Colonic mucosa (tissue), 4 donors: ENCODE measurements around the gene RAPGEF6. TPM values are rescaled to one million over a fixed set of nuclear protein-coding genes. Genes with fewer than 3 reads are reported as not detected.

Experiments used
- DNase-seq: peaks from one replicate; pipeline ENCODE4 v3.0.0-alpha.2; 2020
- H3K27ac ChIP-seq: fragments of 200-600 bp; one replicate; pipeline ENCODE4 v1.8.0; 2021
- H3K27me3 ChIP-seq: fragments of 200-600 bp; one replicate; pipeline ENCODE4 v1.8.0; 2021
- H3K36me3 ChIP-seq: fragments of 200-600 bp; one replicate; pipeline ENCODE4 v1.8.0; 2021
- H3K4me1 ChIP-seq: fragments of 200-600 bp; one replicate; pipeline ENCODE4 v1.8.0; 2021; ENCODE audit warnings: mild to moderate bottlenecking
- H3K4me3 ChIP-seq: fragments of 200-600 bp; one replicate; pipeline ENCODE4 v1.8.0; 2021
- H3K9ac ChIP-seq, 2 donors: one replicate each; pipeline ENCODE4 v1.7.0; 2013; ENCODE audit warnings: control low read depth in 2 of 2, low read depth in 2 of 2, low read length in 2 of 2
- H3K9me3 ChIP-seq: fragments of 200-600 bp; one replicate; pipeline ENCODE4 v1.8.0; 2021
- CTCF ChIP-seq: fragments of 200-600 bp; IDR thresholded peaks from one replicate; pipeline ENCODE4 v1.8.0; 2022; ENCODE audit warnings: antibody characterized with exemption, mild to moderate bottlenecking
- intact Hi-C: fragments of 100-400 bp; cut with DNase I; formaldehyde crosslinking; loops from one replicate; pipeline ENCODE4 v1.14.1; 2022
- total RNA-seq, 2 donors: library from RNA; stranded (reverse); fragmentation: NEBNext Ultra II Directional in 1 of 2; extraction: Animal tissue kit (Norgen Biotek cat#: 25700) in 1 of 2; gene quantifications; one replicate each; pipeline ENCODE4 v1.2.1, GENCODE V29; 2021
- donor health status: healthy.
- donor health status: DM: no; HTN: no; CAD: no.
- donor health status: DM: no; HTN: no; CAD: no.

RAPGEF6 gene
- total RNA-seq, result 10 to 100 TPM; 14.9 to 16.2 TPM

GRCh38 chr5:131634996-131635683, at the start of gene RAPGEF6:
Gene RAPGEF6, minus strand, starts transcription at chr5:131635229. Its CDS starts 199 bp downstream, at chr5:131635030.
- peak within 1 kb of the TSS; percentile 100 for H3K27ac ChIP-seq

GRCh38 chr5:131684595-131684994, 49.6 kb upstream of the RAPGEF6 start:
- H3K9me3 ChIP-seq, result no peaks in the 10 kb centered on the region
- no peak overlapping the region for H3K4me3 ChIP-seq
- no peak for DNase-seq
- H3K27ac ChIP-seq, result no peak overlapping the region
- TF ChIP-seq CTCF, result no peak
- no peak overlapping the region for H3K9ac ChIP-seq
- H3K4me1 ChIP-seq, result no peaks in the 10 kb centered on the region
- intact Hi-C loops, result no loop called here
- H3K27me3 ChIP-seq, result no peaks in the 10 kb centered on the region
- H3K36me3 ChIP-seq, result no peaks in the 10 kb centered on the region

More at GRCh38 chr5:131634996-131635683, at the start of gene RAPGEF6:
- peak within 1 kb of the TSS; percentile 69 for H3K4me3 ChIP-seq
- no peaks in the 10 kb centered on the region for H3K27me3 ChIP-seq
- H3K9me3 ChIP-seq, result no peaks in the 10 kb centered on the region
- DNase-seq, result peak; percentile 98
- no peak for TF ChIP-seq CTCF
- H3K36me3 ChIP-seq, result no peaks in the 10 kb centered on the region
- peak within 1 kb of the TSS; percentile 86 to 94 for H3K9ac ChIP-seq
- H3K4me1 ChIP-seq, result peaks cover 18% of the 10 kb centered on the region
- intact Hi-C loops, result loop anchor here (5.0 kb wide), 1 partner anchor 162 kb away; the partner anchor contains the start of gene FNIP1

GRCh38 chr5:131684051-131684450, 49.0 kb upstream of the RAPGEF6 start:
- H3K4me3 ChIP-seq, result no peak overlapping the region
- H3K27ac ChIP-seq, result no peak overlapping the region
- intact Hi-C loops, result no loop called here
- no peak for DNase-seq
- no peaks in the 10 kb centered on the region for H3K4me1 ChIP-seq
- no peaks in the 10 kb centered on the region for H3K36me3 ChIP-seq
- no peaks in the 10 kb centered on the region for H3K27me3 ChIP-seq
- no peak overlapping the region for H3K9ac ChIP-seq
- no peak for TF ChIP-seq CTCF
- H3K9me3 ChIP-seq, result no peaks in the 10 kb centered on the region

GRCh38 chr5:131682826-131683225, 47.8 kb upstream of the RAPGEF6 start:
- Histone ChIP-seq H3K9ac (no peak overlapping the region), H3K4me3 (no peak overlapping the region), H3K4me1 (no peaks in the 10 kb centered on the region), H3K36me3 (no peaks in the 10 kb centered on the region), H3K27me3 (no peaks in the 10 kb centered on the region), H3K9me3 (no peaks in the 10 kb centered on the region), H3K27ac (no peak overlapping the region)
- DNase-seq, result no peak
- no peak for TF ChIP-seq CTCF
- intact Hi-C loops, result no loop called here

GRCh38 chr5:131682175-131682574, 47.1 kb upstream of the RAPGEF6 start:
- Histone ChIP-seq H3K9me3 (no peaks in the 10 kb centered on the region), H3K9ac (no peak overlapping the region), H3K27ac (no peak overlapping the region), H3K4me3 (no peak overlapping the region), H3K4me1 (no peaks in the 10 kb centered on the region), H3K27me3 (no peaks in the 10 kb centered on the region), H3K36me3 (no peaks in the 10 kb centered on the region)
- no peak for DNase-seq
- intact Hi-C loops, result no loop called here
- no peak for TF ChIP-seq CTCF
